GM13977 (cell line): ENCODE measurements around the gene RNU6-8.

Experiments
- DNase-seq: peaks from one replicate; pipeline ENCODE4 v3.0.0; 2012; ENCODE audit warnings: low spot score
- in situ Hi-C: fragments of 300-500 bp; cut with MboI; formaldehyde crosslinking; loops from one replicate; pipeline ENCODE4 v1.12.0; 2022; ENCODE audit warnings: low sequenced_read_pairs, low pct_unique_long_range_greater_than_20kb, mixed read lengths, inconsistent platforms; ENCODE audit not compliant: unreplicated experiment
- TF ChIP-seq, protein P1 (sequence below): IDR thresholded peaks from 2 replicates; pipeline ENCODE4 v1.5.1; 2012; ENCODE audit warnings: mild to moderate bottlenecking, control low read depth; ENCODE audit not compliant: insufficient read depth; ENCODE audit errors: extremely low read depth, missing control alignments

Gene RNU6-8

DNA sequence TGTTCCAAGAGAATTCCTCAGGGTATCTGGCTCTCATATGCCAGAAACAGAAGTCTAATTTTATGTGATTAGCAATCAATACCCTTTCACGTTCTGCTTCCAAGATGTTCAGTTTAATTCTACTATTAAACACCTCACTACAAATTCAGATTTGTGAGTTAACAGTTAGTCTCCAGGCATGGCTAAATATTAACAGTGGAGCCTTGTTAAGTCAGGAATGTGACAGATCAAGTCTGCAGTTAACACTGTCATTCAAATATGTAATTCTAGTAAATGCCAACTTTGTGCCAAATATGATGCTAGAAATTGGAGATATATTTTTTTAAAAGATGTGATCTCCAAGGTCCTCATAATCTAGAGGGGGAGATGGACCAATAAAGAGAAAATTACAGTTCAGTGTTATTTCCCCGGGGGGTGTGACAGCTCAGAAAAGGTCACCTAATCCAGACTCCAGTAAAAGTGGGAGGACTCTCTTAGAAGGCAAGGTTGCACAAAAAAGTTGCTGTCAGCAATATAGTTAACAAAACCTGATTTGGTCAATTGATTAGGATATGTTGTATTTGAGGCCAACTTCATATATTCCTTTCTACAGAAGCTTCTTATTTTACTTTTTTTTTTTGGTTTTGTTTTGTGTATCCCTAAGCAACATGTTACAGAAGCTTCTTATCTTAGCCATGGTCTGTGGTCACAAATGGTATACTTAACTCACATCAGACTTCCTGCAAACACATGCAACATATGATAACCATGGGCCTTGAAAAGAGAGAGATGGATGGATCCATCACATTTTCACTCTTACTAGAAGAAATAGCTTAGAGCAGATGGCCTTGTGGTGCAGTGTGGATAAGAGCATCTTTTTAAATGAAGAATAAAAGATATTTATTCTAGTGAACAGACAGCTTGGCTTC lies 19.7 kb downstream of the RNU6-8 start:
- in situ Hi-C loops = no loop called here
- TF ChIP-seq, protein P1, sequence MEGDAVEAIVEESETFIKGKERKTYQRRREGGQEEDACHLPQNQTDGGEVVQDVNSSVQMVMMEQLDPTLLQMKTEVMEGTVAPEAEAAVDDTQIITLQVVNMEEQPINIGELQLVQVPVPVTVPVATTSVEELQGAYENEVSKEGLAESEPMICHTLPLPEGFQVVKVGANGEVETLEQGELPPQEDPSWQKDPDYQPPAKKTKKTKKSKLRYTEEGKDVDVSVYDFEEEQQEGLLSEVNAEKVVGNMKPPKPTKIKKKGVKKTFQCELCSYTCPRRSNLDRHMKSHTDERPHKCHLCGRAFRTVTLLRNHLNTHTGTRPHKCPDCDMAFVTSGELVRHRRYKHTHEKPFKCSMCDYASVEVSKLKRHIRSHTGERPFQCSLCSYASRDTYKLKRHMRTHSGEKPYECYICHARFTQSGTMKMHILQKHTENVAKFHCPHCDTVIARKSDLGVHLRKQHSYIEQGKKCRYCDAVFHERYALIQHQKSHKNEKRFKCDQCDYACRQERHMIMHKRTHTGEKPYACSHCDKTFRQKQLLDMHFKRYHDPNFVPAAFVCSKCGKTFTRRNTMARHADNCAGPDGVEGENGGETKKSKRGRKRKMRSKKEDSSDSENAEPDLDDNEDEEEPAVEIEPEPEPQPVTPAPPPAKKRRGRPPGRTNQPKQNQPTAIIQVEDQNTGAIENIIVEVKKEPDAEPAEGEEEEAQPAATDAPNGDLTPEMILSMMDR = no peak
- no peak for DNase-seq

DNA sequence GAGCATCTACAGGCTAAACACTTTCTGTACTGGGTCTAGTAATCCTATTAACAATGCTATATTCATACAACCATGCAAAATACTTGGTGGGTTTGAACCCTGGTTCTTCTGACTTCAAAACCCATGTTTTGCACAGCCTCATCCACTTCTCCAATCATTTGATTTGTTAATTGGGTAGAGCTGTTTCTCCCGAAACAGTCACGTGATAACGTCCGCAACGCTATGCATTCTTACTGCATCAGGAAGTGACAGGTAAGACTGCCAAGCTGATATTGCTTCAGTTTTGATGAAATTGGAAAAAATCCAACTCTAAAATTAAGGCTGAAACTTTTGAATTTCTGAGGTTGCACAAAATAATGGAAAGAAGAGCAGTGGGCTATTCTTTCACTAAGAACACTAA lies 31.6 kb downstream of the RNU6-8 start:
- TF ChIP-seq, protein P1 = no peak
- in situ Hi-C loops = no loop called here

DNA sequence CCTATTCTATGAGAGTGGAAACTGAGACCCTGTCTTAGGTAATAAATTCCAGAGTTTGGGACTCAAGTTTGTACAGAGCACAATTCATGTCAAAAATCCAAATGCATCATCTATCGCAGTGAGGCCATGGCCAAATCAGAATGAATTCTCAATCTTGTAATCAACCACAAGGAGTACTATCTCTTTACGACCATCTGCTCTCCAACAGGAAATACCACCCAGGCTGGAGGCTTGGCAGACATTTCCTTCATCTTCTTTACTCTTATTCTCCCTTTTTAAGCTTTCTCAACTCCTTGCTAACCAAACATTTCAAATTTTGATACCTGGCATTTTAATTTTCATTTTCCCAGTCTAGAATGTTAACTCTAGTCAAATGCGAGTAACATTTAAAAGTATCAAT lies 33.9 kb downstream of the RNU6-8 start:
- in situ Hi-C loops = no loop called here
- DNase-seq = no peak
- TF ChIP-seq, protein P1 = no peak

More for the DNA sequence above, 31.6 kb downstream of the RNU6-8 start:
- DNase-seq = no peak

DNA sequence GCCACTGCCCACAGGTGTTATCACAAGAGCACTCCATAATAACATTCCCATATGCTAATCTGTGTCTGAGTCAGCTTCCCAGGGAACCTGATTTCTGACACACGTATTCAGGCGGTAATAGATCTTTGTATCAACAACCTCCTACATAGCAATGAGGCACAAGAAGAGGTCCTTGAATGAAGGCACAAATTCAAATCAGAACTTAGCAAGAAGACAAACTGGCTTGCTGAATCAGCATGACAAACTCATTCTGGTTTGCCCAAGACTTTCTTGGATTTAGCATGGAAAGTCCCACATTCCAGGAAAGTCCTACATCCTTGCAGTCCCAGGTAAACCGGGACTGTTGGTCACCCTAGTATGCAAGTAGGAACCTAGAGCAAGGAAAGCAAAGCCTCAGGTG lies 35.2 kb downstream of the RNU6-8 start:
- no peak for DNase-seq
- TF ChIP-seq, protein P1 = no peak
- in situ Hi-C loops = no loop called here

DNA sequence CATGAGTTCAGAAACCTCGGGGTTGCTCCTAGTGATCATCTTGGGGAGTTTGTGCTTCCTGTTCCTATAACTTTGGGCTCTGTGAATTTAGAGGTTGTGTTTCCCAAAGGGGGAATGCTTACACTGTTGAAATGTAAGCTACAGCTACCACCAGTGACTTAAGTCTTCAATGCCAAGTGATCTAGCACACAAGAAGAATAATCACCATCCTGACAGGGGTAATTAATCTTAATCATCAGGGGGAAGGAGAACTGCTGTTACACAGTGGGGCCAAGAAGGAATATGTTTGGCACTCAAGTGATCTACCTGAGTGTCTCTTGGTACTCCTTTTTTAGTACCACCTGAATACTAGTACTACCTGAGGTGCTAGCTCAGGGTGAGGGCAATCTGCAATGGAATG lies 36.1 kb downstream of the RNU6-8 start:
- in situ Hi-C loops = no loop called here
- TF ChIP-seq, protein P1 = no peak
- no peak for DNase-seq

DNA sequence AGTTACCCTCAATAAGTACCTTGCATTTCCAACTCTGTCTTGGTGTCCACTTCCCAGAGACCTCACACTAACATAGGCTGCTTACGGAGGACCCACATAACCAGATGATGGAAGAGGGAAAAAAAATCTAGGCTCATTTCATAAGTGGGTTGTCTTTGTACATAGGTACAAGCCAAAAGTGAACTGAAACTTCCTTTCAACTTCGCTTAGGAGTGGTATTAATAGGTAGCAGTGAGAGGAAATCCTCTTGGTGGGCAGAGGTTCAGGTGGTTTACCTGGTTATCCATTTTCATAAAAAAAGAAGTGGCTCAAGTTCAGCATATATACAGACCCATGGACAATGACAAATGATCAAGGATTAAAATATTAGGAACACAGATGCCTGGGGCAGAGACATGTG lies 37.0 kb downstream of the RNU6-8 start:
- DNase-seq = no peak
- in situ Hi-C loops = no loop called here
- TF ChIP-seq, protein P1 = no peak
